ENCODE measurements around the gene PAX6. TPM values are rescaled to one million over a fixed set of nuclear protein-coding genes. Genes with fewer than 3 reads are reported as not detected.

The PAX6 gene
- total RNA-seq, 2 experiments from 2014 or later = not detected

GRCh38 chr11:31801298-31801702 is 9.8 kb downstream of the PAX6 start:
- ATAC-seq (ENCODE audit: low read depth) (no peak), DNase-seq (no peak)
- Mint-ChIP-seq H3K4me1 (peaks cover 25% of the 10 kb centered on the region), H3K27ac (no peak overlapping the region), H3K27me3 (peaks cover 88% of the 10 kb centered on the region), H3K9me3 (peaks cover 10% of the 10 kb centered on the region), H3K36me3 (peaks cover 8% of the 10 kb centered on the region), H3K4me3 (no peak overlapping the region)
- POLR2A ChIA-PET = no interaction called here

- H3K4me1 Mint-ChIP-seq = peaks cover 25% of the 10 kb centered on the region
- H3K27ac Mint-ChIP-seq = no peak overlapping the region
- H3K9me3 Mint-ChIP-seq = peaks cover 10% of the 10 kb centered on the region
- no peak for DNase-seq
- peaks cover 8% of the 10 kb centered on the region for H3K36me3 Mint-ChIP-seq
- POLR2A ChIA-PET = no interaction called here
- no peak for ATAC-seq (ENCODE audit: low read depth)
- H3K27me3 Mint-ChIP-seq = peaks cover 90% of the 10 kb centered on the region
- peak overlapping the region; percentile 46 for H3K4me3 Mint-ChIP-seq
Observed at GRCh38 chr11:31800398-31801265, 10.5 kb downstream of the PAX6 start.

GRCh38 chr11:31799435-31800397 is 11.4 kb downstream of the PAX6 start:
- POLR2A ChIA-PET = no interaction called here
- H3K36me3 Mint-ChIP-seq = peaks cover 8% of the 10 kb centered on the region
- no peak for ATAC-seq (ENCODE audit: low read depth)
- peaks cover 90% of the 10 kb centered on the region for H3K27me3 Mint-ChIP-seq
- peaks cover 10% of the 10 kb centered on the region for H3K9me3 Mint-ChIP-seq
- peak overlapping the region; percentile 71 for H3K27ac Mint-ChIP-seq
- peaks cover 24% of the 10 kb centered on the region for H3K4me1 Mint-ChIP-seq
- DNase-seq = no peak
- peak overlapping the region; percentile 46 for H3K4me3 Mint-ChIP-seq

GRCh38 chr11:31798554-31799434 is 12.3 kb downstream of the PAX6 start:
- ATAC-seq (ENCODE audit: low read depth) (peak; percentile 33), DNase-seq (no peak)
- H3K36me3 Mint-ChIP-seq = peaks cover 8% of the 10 kb centered on the region
- peaks cover 15% of the 10 kb centered on the region for H3K4me1 Mint-ChIP-seq
- peak overlapping the region; percentile 45 for H3K27ac Mint-ChIP-seq
- H3K9me3 Mint-ChIP-seq = peaks cover 10% of the 10 kb centered on the region
- H3K27me3 Mint-ChIP-seq = peaks cover 88% of the 10 kb centered on the region
- H3K4me3 Mint-ChIP-seq = peak overlapping the region; percentile 30
- POLR2A ChIA-PET = no interaction called here

- peaks cover 83% of the 10 kb centered on the region for H3K27me3 Mint-ChIP-seq
- peaks cover 10% of the 10 kb centered on the region for H3K9me3 Mint-ChIP-seq
- H3K36me3 Mint-ChIP-seq = peaks cover 8% of the 10 kb centered on the region
- H3K4me3 Mint-ChIP-seq = peak overlapping the region; percentile 37
- DNase-seq (no peak), ATAC-seq (ENCODE audit: low read depth) (no peak)
- peaks cover 9% of the 10 kb centered on the region for H3K4me1 Mint-ChIP-seq
- peak overlapping the region; percentile 43 for H3K27ac Mint-ChIP-seq
- POLR2A ChIA-PET = no interaction called here
Observed at GRCh38 chr11:31798057-31798553, 13.0 kb downstream of the PAX6 start.

DNA sequence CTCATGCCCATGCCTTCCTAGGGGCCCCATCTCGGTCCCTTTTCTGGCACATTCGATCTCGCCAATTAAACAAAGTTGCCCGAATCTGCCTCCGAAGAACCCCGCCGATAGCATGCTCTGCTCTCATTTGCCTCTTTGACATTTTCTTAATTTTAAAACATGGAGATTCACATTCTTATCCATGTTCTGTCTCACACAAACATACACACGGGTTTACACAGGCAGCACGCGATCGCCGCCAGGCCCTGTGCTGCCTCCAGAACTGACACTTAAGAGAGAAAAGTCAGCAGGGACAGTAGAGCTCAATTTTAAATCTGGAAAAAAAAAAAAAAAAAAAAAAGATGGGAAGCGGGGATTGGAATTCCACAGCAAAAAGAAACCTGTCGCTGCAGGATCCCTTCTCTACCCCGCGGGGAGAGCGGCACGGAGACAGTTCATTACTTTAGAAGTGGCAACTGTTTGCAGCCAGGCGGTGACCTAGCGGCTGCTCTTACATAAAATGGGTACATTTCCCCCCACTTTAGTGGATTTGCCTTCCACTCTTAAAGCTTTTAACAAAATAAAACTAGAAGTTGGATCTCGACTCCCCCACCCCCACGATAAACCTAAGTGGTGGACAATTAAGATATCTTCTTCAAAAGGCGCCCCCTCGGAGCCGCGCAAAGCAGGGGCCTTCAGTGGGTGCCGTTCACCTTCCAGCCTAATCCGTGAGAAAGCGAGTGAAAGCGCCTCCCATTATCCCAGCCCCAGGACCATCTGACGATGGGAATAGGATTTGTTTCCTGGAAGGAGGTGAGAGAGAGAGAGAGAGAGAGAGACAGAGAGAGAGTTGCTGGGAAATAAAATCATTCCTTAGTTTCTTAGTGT is 13.7 kb downstream of the PAX6 start:
- POLR2A ChIA-PET = interaction anchor here (0.7 kb wide), 1 partner anchor 170 kb away, joined by 3 read pairs; no protein-coding TSS in a partner anchor
- peak overlapping the region; percentile 43 for H3K27ac Mint-ChIP-seq
- peaks cover 76% of the 10 kb centered on the region for H3K27me3 Mint-ChIP-seq
- H3K4me1 Mint-ChIP-seq = peaks cover 7% of the 10 kb centered on the region
- H3K9me3 Mint-ChIP-seq = peaks cover 6% of the 10 kb centered on the region
- peaks cover 6% of the 10 kb centered on the region for H3K36me3 Mint-ChIP-seq
- ATAC-seq (ENCODE audit: low read depth) (no peak), DNase-seq (no peak)
- H3K4me3 Mint-ChIP-seq = peak overlapping the region; percentile 37

DNA sequence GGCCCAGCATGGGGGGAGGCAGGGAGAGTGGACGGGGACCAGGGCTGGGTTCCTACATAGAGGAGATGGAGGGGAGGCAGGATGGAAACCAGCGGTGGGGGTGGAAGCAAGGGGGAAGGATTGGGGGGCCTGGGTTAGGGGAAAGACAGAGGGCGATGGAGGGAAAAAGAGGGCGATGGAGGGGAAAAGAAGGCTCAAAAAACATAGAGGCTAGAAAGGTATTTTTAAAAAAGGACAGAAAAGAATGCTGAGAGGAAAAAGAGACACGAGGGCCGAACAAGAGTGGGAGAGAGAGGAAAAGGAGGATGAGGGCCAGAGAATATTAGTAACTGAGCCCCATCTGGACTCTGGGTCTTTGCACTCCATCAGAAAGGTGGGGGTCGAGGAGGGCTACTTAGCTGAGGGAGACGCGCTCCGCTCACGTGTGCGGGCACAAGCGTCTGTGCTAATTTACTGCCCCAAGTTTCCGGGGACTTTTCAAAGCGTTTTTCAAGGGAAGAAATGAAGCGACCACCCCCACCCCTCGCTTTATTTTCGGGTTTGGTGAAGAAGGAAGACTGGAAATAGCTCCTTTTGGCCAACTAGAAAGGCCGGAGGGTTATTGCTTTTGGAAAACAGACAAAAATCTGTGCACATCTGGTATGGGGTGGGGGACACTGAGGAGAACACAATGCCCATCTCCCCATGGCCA is 14.5 kb downstream of the PAX6 start:
- Mint-ChIP-seq H3K27ac (no peak overlapping the region), H3K4me3 (no peak overlapping the region), H3K9me3 (peaks cover 6% of the 10 kb centered on the region), H3K36me3 (peaks cover 6% of the 10 kb centered on the region), H3K4me1 (peaks cover 7% of the 10 kb centered on the region), H3K27me3 (peaks cover 68% of the 10 kb centered on the region)
- no peak for ATAC-seq (ENCODE audit: low read depth)
- DNase-seq = no peak
- POLR2A ChIA-PET = interaction anchor here (0.7 kb wide), 1 partner anchor 170 kb away, joined by 3 read pairs; no protein-coding TSS in a partner anchor

GRCh38 chr11:31795706-31796498 is 15.2 kb downstream of the PAX6 start:
- ATAC-seq (ENCODE audit: low read depth) (no peak), DNase-seq (no peak)
- POLR2A ChIA-PET = no interaction called here
- peaks cover 7% of the 10 kb centered on the region for H3K4me1 Mint-ChIP-seq
- H3K27me3 Mint-ChIP-seq = peaks cover 63% of the 10 kb centered on the region
- H3K36me3 Mint-ChIP-seq = peaks cover 6% of the 10 kb centered on the region
- H3K4me3 Mint-ChIP-seq = no peak overlapping the region
- H3K27ac Mint-ChIP-seq = no peak overlapping the region
- H3K9me3 Mint-ChIP-seq = peaks cover 6% of the 10 kb centered on the region

DNA sequence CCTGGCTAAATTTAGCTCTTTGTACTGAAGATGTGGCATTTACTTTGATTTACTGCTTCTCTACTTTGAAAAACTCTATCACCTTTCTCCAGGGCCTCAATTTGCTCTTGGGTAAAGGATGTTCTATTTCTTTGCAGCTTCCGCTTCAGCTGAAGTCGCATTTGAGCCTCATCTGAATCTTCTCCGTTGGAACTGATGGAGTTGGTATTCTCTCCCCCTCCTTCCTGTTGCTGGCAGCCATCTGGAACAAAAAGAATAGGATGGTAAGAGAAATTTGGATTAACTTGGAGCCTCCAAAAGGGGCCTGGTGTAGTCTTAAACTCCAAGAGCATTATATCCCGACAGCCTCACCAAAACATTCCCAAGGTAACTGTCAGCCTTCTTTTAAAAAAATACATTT is 16.6 kb downstream of the PAX6 start:
- no peak for DNase-seq
- Mint-ChIP-seq H3K9me3 (peaks cover 2% of the 10 kb centered on the region), H3K27ac (no peak overlapping the region), H3K36me3 (peaks cover 3% of the 10 kb centered on the region), H3K4me3 (no peak overlapping the region), H3K4me1 (peaks cover 4% of the 10 kb centered on the region), H3K27me3 (peaks cover 57% of the 10 kb centered on the region)
- ATAC-seq (ENCODE audit: low read depth) = no peak
- POLR2A ChIA-PET = no interaction called here

DNA sequence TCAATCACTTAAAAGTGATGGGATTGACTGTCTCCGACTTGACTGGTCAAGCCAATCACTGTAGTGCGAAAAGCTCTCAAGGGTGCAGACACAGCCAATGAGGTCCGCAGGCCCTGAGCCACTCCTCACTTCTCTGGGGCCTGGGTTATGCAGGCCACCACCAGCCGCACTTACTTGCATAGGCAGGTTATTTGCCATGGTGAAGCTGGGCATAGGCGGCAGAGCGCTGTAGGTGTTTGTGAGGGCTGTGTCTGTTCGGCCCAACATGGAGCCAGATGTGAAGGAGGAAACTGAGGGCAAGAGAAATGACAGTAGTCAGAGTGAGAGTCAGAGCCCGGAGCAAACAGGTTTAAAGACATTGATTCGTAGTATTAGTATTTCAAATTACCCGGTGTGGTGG is 17.9 kb downstream of the PAX6 start:
- Mint-ChIP-seq H3K4me3 (no peak overlapping the region), H3K9me3 (peaks cover 2% of the 10 kb centered on the region), H3K36me3 (peaks cover 3% of the 10 kb centered on the region), H3K27me3 (peaks cover 46% of the 10 kb centered on the region), H3K27ac (no peak overlapping the region), H3K4me1 (peaks cover 4% of the 10 kb centered on the region)
- POLR2A ChIA-PET = no interaction called here
- no peak for ATAC-seq (ENCODE audit: low read depth)
- DNase-seq = no peak

- peaks cover 41% of the 10 kb centered on the region for H3K27me3 Mint-ChIP-seq
- no peak overlapping the region for H3K4me3 Mint-ChIP-seq
- ATAC-seq (ENCODE audit: low read depth) = no peak
- H3K36me3 Mint-ChIP-seq = no peaks in the 10 kb centered on the region
- no peak for DNase-seq
- H3K27ac Mint-ChIP-seq = no peak overlapping the region
- peaks cover 2% of the 10 kb centered on the region for H3K9me3 Mint-ChIP-seq
- H3K4me1 Mint-ChIP-seq = no peaks in the 10 kb centered on the region
- POLR2A ChIA-PET = no interaction called here
Observed at GRCh38 chr11:31792456-31792855, 18.7 kb downstream of the PAX6 start.

Data from activated naive CD8-positive, alpha-beta T cell treated with anti-CD3 and anti-CD28 coated beads, Interleukin-2, amount 10 ng/mL, durations not matched to agents 7 days and 5 days (primary cell).